ENCODE data around the gene ZNF684. TPM values are rescaled to one million over a fixed set of nuclear protein-coding genes. Genes with fewer than 3 reads are reported as not detected.
"Not testable (repeated sequence)": the region's sequence is repeated elsewhere in the genome, so short reads cannot be mapped to it uniquely, and the experiment has no call there.

Gene ZNF684
- total RNA-seq, 1 experiment from 2014 or later, result 5.3 TPM

GRCh38 chr1:40553017-40553416, 21.6 kb downstream of the ZNF684 start:
- ChIA-PET CTCF (no interaction called here), POLR2A (no interaction called here), RAD21 (ENCODE audit: low non-redundant PET in 1 of 2, low total read pairs in 2 of 2, uncharacterized antibody in 2 of 2, unreplicated experiment in 2 of 2) (no interaction called here)
- Histone ChIP-seq H3K4me2 (ENCODE audit: low read length) (no peak overlapping the region), H3K4me3 (replicated peaks in 1 of 2; ENCODE audit: low read depth in 1 of 2, low read length in 2 of 2) (no peak overlapping the region), H3K9ac (ENCODE audit: low read length) (no peak overlapping the region), H3K4me1 (ENCODE audit: control insufficient read depth in 1 of 2, insufficient read depth in 2 of 2, low read length in 2 of 2) (no peaks in the 10 kb centered on the region), H3K9me2 (ENCODE audit: insufficient read depth) (no peaks in the 10 kb centered on the region), H2AFZ (ENCODE audit: low read depth, low read length, poor library complexity, severe bottlenecking) (no peak overlapping the region), H3K9me3 (ENCODE audit: control insufficient read depth in 1 of 2, insufficient read depth in 1 of 2, low read depth in 1 of 2, low read length in 2 of 2) (no peaks in the 10 kb centered on the region), H3K79me2 (ENCODE audit: insufficient read depth, low read length) (no peaks in the 10 kb centered on the region), H3K27ac (ENCODE audit: low read depth, low read length) (no peak overlapping the region), H4K20me1 (ENCODE audit: insufficient read depth) (no peaks in the 10 kb centered on the region), H3K36me3 (ENCODE audit: control insufficient read depth in 1 of 2, insufficient read depth in 2 of 2, low read length in 2 of 2) (no peaks in the 10 kb centered on the region), H3K27me3 (ENCODE audit: insufficient read depth, low read length) (no peaks in the 10 kb centered on the region)
- no peak for DNase-seq (ENCODE audit: low read depth, low spot score)
- TF ChIP-seq POLR2A (IDR thresholded peaks at IDR 0.05; ENCODE audit: borderline replicate concordance, extremely low read depth, insufficient read depth, insufficient read length) (no peak), EGR1 (IDR thresholded peaks at IDR 0.05; ENCODE audit: low read depth) (no peak), ZBTB33 (IDR thresholded peaks at IDR 0.05; ENCODE audit: extremely low read depth, insufficient replicate concordance, low read length) (no peak), SRF (IDR thresholded peaks at IDR 0.05; ENCODE audit: low read depth) (no peak), TCF7L2 (IDR thresholded peaks at IDR 0.05; ENCODE audit: borderline replicate concordance, extremely low read depth, insufficient read depth, insufficient read length) (no peak), SP1 (IDR thresholded peaks at IDR 0.05; ENCODE audit: low read depth) (no peak)
- TF ChIP-seq, protein P1, sequence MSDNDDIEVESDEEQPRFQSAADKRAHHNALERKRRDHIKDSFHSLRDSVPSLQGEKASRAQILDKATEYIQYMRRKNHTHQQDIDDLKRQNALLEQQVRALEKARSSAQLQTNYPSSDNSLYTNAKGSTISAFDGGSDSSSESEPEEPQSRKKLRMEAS (IDR thresholded peaks at IDR 0.05), result no peak
- ATAC-seq, result no peak
- intact Hi-C loops (cut with micrococcal nuclease), result no loop called here
- no TSS peak for BruUV-seq (replicated peaks)

DNA sequence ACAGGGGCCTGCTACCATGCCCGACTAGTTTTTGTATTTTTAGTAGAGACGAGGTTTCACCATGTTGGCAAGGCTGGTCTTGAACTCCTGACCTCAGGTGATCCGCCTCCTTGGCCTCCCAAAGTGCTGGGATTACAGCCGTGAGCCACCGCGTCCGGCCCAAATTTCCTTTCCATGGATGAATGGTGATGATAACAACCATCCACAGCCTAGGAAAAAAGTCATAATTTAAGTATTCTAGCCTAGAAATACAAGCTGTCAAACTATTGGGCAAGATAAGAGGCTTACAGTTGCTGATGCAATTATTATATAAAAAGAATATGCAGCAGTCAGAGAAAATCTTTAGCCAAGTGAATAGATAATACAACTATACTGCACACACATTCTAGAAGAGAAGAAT, 23.4 kb downstream of the ZNF684 start:
- H3K4me3 ChIP-seq (replicated peaks in 1 of 2; ENCODE audit: low read depth in 1 of 2, low read length in 2 of 2); H3K4me1 ChIP-seq (ENCODE audit: control insufficient read depth in 1 of 2, insufficient read depth in 2 of 2, low read length in 2 of 2); H3K9ac ChIP-seq (ENCODE audit: low read length); DNase-seq (ENCODE audit: low read depth, low spot score); H4K20me1 ChIP-seq (ENCODE audit: insufficient read depth); POLR2A ChIA-PET; H3K27ac ChIP-seq (ENCODE audit: low read depth, low read length); RAD21 ChIA-PET (ENCODE audit: low non-redundant PET in 1 of 2, low total read pairs in 2 of 2, uncharacterized antibody in 2 of 2, unreplicated experiment in 2 of 2); BruUV-seq (replicated peaks); H3K9me3 ChIP-seq (ENCODE audit: control insufficient read depth in 1 of 2, insufficient read depth in 1 of 2, low read depth in 1 of 2, low read length in 2 of 2); ATAC-seq; intact Hi-C loops (cut with micrococcal nuclease); H3K9me2 ChIP-seq (ENCODE audit: insufficient read depth); H3K79me2 ChIP-seq (ENCODE audit: insufficient read depth, low read length); H2AFZ ChIP-seq (ENCODE audit: low read depth, low read length, poor library complexity, severe bottlenecking); H3K27me3 ChIP-seq (ENCODE audit: insufficient read depth, low read length); H3K36me3 ChIP-seq (ENCODE audit: control insufficient read depth in 1 of 2, insufficient read depth in 2 of 2, low read length in 2 of 2); H3K4me2 ChIP-seq (ENCODE audit: low read length); CTCF ChIA-PET: not testable (repeated sequence)

Measured in HCT116 (cell line).